Stimulated activated CD4-positive, alpha-beta T cell treated with anti-CD3 and anti-CD28 coated beads, TNF-alpha, amount 100 ng/mL, for 1 hour (primary cell): ENCODE measurements around the gene ELL.
"Not testable (repeated sequence)": the region's sequence is repeated elsewhere in the genome, so short reads cannot be mapped to it uniquely, and the experiment has no call there.

Source experiments
- DNase-seq, 3 donors: peaks; one replicate each; pipeline ENCODE4 v3.0.0-alpha.2; 2020; ENCODE audit warnings: low read depth in 3 of 3, low spot score in 1 of 3

The ELL gene

DNA sequence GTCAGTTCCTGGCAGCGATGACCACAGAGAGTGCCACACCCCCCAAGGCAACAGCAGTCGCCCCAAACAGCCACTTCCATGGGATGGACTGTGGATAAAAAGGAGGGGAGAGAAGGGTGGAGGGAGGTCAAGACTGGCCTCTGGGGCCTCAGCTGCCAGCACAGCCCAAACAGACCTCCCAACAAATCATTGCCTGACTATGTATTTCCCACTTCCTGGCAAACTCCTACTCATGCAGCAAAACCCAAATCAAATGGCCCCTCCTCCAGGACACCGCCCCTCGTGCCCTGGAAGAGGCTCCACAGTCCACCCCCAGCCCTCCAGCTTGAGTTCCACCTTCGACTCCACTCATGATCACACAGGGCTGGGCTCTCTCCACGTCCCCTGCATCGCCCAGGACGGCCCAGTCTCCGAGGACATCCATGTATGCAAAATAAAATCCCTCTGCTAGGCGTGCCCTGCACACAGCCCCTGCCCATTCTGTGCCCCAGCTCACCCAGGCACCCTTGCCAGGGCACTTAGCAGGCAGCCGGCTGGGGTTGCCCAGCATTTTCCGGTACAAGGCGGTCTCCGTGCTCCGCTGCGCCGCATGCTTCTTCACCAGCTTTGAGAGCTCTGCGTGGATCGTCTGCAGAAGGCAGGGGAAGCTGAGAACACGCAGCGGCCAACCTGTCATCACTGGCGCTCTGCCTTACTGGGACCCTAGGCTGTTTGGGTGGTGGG lies 10.5 kb upstream of the ELL start:
- DNase-seq = no peak

- DNase-seq = no peak
Measured at GRCh38 chr19:18531485-18531884, 9.6 kb upstream of the ELL start.

GRCh38 chr19:18529782-18530181 lies 7.9 kb upstream of the ELL start:
- DNase-seq = no peak

GRCh38 chr19:18526316-18526715 lies 4.4 kb upstream of the ELL start:
- DNase-seq = no peak

DNA sequence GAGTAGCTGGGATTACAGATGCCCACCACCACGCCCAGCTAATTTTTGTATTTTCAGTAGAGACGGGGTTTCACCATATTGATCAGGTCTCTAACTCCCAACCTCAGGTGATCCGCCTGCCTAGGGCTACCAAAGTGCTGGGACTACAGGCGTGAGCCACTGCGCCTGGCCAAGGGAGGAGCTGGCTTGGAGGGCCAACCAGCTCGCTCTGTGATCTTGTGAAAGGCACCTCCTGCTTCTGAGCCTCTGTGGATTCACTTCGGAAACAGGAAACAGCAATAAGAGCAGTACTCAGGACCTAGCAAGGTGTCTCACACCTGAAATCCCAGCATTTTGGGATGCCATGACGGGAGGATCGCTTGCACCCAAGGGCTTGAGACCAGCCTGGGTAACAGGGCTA lies 2.0 kb upstream of the ELL start:
- DNase-seq = no peak

DNA sequence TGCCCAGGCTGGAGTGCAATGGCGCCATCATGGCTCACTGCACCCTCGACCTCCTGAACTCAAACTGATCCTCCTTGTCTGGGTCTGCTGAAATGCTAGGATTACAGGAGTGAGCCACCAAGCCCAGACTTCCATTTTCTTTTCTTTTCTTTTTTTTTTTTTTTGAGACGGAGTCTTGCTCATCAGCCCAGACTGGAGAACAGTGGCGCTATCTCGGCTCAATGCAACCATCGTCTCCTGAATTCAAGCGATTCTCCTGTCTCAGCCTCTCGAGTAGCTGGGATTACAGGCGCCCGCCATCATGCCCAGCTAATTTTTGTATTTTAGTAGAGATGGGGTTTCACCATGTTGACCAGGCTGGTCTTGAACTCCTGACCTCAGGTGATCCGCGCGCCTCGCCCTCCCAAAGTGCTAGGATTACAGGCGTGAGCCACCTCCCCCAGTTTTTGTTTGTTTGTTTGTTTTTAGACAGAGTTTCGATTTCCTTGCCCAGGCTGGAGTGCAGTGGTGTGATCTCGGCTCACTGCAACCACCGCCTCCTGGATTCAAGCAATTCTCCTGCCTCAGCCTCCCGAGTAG lies 1.1 kb upstream of the ELL start:
- DNase-seq = not testable (repeated sequence)

DNA sequence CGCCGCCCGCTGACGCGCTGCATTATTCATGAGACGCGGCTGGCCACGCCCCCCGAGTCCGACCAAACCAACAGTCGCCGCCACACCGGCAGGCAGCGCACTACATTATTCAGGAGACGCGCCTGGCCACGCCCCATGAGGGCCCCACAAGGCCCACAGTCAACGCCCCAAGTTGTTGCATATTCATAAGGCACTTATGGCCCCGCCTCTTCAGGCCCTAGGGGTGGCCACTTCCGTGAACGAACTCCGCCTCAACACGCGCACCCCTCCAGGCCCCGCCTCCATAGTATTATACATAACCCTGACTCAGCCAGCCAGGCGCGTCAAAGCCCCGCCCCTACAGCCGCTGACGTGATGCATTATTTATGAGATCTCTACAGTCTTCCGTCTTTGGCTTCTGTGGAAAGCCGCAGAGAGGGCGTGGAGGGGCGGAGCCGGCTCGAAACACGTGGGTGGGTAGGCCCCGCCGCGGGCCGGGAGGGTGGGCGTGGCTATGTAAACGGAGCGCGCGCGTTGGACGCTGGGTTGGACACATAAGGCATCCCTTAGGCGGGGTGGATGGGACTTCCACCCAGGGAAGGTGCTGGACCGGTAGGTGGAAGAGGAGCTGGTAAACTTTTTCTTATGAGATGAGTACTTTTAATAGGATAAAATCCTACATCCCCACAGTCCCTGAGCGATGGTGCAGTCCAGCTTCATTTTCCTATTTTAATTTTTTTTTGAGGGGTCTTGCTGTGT lies 423 bp upstream of the ELL start:
- peak; percentile 100 for DNase-seq

DNA sequence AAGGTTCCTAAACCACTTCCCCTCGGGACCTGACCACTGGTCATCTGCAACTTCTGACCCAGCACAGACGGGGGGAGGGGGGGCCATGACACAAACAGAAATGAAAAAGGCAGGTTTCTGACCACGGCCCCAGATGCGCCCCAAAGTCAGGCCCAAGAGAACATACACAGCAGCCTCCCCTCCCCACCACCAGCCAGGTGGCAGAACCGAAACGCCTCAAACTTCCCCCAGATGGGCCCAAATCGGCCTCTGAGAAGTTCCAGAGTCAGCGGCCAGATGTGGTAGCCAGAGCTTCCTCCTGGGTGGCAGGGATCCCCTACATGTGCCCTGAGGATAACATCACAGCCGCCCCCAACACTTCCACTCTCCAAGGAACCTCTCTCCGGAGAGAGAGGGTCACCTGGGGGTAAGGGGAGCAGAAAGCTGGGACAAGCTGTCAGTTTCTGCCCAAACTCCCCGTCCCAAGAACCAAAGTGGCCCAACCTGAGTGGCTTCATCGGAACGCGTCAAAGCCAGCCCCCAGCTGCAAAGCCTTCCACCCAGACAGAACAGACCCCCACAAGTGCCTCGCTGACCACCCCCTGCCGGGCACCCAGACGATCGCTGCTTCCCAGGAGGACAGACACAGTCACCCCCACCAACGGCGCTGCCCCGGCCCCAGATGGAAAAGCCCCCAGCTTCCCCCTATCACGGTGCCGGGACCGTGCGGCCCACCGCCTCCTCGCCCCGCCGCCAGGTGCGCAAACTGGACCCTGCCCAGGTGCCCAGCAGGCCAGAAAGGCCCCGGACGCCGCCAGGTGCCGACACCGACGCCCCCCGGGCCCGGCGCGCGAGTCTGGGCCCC lies 800 bp downstream of the ELL start:
- no peak for DNase-seq

DNA sequence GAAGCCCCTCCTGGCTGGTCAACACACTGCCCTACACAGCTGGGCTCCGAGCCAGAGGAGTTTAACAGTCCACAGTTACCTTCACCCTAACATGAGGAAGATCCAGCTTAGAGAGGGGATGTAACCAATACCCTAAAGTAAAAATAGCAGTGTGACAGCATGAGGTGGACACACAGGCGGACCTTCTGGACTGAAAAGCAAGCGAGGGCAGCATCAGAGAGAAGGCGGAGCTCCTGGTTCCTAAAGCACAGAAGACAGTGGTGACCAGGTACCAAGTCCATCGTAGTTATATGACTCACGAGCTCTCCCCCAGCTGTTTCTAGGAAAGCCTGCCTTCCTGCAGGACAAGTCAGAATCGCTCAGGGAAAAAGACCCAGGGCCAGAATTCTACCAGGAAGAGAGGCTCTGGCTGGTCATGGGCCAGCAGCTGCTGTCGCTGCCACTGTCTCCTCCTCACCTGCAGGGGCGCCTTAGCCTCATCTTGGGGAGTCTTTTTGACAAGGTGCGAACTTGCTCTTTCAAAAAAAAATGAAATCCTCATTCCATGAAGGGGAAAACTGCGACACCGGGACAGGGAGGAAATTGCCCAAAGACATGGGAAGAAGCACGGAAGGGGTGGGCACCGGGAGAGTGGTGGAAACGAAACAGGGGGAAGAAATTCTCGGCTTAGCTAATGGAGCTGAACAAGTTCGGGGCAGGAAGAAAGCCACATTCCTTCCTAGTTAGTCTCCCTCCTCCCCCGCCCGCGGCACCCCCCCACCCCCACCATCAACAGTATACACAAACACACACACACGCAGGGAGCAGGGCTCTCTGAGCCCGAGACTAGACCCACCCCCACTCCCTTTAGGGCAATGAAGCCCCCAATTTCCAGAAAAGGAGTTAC lies 1.7 kb downstream of the ELL start:
- DNase-seq = peak in 1 of 3 donors; percentile 32

GRCh38 chr19:18518639-18519038 lies 3.2 kb downstream of the ELL start:
- no peak for DNase-seq

- no peak for DNase-seq
Measured at GRCh38 chr19:18517606-18518005, 4.3 kb downstream of the ELL start.

GRCh38 chr19:18515959-18516358 lies 5.9 kb downstream of the ELL start:
- no peak for DNase-seq

DNA sequence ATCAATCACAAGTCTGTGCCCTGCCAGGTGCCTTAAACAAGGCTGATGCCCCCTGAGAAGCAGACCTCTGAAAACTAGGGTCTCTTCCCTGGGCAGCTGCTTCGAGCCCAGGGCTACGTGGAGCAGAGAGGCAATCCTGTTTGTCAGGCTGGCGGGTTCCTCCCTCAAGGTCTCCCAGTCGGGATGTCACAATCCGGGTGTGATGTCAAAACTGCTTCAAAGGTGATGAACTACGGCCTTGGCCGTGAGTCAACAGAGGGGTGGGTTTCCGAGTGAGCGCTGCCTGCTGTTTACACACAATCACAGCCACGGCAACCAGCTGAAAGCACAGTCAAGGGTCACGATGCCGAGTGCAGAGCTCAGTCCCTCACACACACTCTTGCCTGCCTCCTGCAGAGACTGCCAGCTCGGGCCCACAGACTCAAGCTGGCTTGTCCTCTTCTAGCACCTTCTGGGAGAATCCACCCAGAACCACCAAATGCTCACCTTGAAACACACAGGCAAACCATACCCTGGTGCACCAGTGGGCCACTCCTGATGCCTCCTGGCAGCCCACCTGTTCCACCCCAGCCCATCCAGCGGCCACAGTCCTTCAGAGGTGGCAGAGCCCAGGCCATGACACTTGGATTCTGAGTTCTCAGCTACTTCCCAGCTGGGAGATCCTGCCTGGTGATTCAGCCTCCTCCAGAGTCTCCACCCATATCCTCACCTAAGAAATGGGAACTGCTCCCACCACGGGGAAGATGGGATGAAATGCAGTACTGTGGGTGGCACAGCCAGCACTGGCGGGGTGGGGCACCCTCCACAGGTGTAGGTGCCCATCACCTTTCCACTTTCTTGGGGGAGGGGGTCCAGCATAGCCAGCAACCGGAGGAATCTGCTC lies 6.8 kb downstream of the ELL start:
- DNase-seq = no peak

DNA sequence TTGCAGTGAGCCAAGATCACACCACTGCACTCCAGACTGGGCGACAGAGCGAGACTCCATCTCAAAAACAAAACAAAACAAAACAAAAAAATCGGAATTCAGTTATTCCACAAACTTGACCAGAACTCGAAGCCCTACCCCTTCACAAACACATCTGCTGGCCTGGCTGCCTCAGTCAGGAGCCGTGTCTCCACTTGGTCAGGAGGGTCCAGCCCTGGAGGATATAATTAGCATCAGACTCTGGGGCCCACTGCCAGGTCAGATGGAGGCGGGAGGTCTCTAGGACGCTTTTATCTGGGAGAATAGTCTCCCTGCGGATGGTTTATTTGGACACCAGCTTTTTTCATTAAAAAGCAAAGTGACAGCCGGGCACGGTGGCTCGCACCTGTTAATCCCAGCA lies 8.0 kb downstream of the ELL start:
- DNase-seq = no peak

GRCh38 chr19:18510216-18510615 lies 11.7 kb downstream of the ELL start:
- no peak for DNase-seq

DNA sequence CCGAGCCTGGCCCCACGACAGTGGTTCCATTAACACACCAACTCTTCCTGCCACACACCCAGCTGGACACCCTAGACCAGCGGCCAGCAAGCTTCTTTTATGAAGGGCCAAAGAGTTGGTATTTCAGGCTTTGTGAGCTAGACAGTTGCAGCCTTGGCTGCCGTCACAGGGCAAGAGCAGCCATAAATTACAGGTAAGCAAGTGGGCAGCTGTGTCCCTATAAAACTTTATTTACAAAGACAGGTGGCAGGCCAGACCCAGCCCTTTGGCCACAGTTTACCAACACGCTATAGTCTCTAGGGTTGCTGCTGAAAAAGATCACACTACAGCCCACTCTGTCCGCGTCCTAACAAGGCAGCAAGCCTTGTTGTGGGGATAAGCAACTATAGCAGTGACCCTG lies 13.3 kb downstream of the ELL start:
- no peak for DNase-seq

GRCh38 chr19:18507727-18508440 lies 14.0 kb downstream of the ELL start:
- DNase-seq = no peak

DNA sequence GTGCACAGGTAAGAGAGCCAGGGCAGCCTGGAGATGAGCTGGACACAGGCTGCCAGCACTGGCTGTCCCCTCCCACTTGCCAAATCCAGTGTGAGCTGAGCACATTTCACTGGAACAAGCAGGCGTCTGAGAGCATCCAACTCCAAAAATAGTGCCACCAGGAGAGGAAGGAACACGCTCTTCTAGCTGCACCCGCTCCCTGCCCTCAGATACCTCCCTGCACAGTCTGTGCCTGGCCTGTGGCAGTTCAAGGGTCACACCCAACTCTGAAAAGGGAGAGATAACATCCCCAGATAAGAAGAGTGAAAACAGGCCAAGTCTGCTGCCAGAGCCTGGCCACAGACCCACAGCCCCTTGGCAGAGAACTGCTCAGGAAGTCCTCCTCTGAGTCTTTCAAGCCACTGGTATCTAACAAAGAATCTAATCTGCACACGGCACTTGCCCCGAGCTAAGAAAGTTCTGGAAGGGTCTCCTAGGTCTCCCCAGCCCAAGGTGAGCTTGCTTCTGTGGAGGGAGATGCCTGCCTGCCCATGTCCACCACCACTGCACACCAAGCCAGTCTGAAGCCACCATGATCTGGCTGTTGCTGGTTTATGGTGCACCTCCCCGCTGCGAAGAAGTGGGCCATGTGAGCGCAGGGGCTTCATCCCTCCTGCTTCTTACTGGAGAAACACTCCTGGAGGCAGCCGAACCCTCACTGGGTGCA lies 14.7 kb downstream of the ELL start:
- DNase-seq = no peak
